ENCODE results near the gene MEIOSIN. TPM values are rescaled to one million over a fixed set of nuclear protein-coding genes. Genes with fewer than 3 reads are reported as not detected.

Gene MEIOSIN
- polyA plus RNA-seq, 1 donor (not counting 4 experiments of a cell fraction or from before 2014, with no cell fraction given): not detected

DNA sequence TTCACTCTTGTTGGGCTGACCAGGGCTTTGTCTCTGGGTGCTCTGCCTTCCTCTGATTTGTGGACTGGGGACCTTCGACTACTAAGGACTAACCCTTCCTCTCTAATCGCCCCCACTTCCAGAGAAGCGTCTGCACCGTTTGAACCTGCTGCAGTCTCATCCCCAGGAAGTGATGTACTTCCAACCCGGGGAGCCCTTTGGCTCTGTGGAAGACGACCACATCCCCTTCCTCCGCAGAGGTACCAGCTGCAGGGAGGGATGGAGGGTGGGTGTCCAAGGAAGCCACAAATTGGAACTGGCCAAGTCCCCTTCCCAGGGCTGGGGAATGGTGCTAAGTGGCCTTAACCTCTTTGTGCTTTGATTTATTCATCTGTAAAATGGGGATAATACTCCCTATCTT, 31.6 kb upstream of the MEIOSIN start:
- no peak overlapping the region for H2AFZ ChIP-seq (ENCODE audit: control insufficient read depth, low read length)
- no peaks in the 10 kb centered on the region for H4K20me1 ChIP-seq (ENCODE audit: control insufficient read depth, extremely low read depth, insufficient read depth, low read length)
- H3K4me2 ChIP-seq (ENCODE audit: control insufficient read depth, extremely low read depth, insufficient read depth, low read depth, low read length): no peak overlapping the region
- dilution Hi-C loops (cut with MboI; ENCODE audit: extremely low pct_ligation_motif_present, low sequenced_read_pairs): no loop called here
- FAIRE-seq (no peak), DNase-seq (ENCODE audit: low read depth, low spot score) (no peak)
- H3K36me3 ChIP-seq (ENCODE audit: control insufficient read depth in 2 of 2, extremely low read depth in 1 of 2, insufficient read depth in 2 of 2, low read length in 2 of 2): peaks cover 15 to 18% of the 10 kb centered on the region in 2 experiments
- H3K4me1 ChIP-seq (ENCODE audit: control insufficient read depth, extremely low read depth, insufficient read depth, low read length): peaks cover 7% of the 10 kb centered on the region
- no peak overlapping the region for H3K9ac ChIP-seq (ENCODE audit: control insufficient read depth, extremely low read depth, insufficient read depth, low read length)
- H3K27ac ChIP-seq (ENCODE audit: control insufficient read depth, insufficient read depth, low read length): no peak overlapping the region
- no peaks in the 10 kb centered on the region for H3K27me3 ChIP-seq (ENCODE audit: control insufficient read depth, extremely low read depth, insufficient read depth, low read length)
- TF ChIP-seq CTCF (optimal IDR thresholded peaks at IDR 0.05 in 1 of 3, IDR thresholded peaks at IDR 0.05 in 1 of 3, conservative IDR thresholded peaks at IDR 0.05 in 1 of 3; ENCODE audit: extremely low read depth in 1 of 3, insufficient read depth in 2 of 3, low read length in 3 of 3) (no peak), EZH2 (IDR thresholded peaks at IDR 0.05; ENCODE audit: low read length) (no peak)
- H3K9me3 ChIP-seq (ENCODE audit: control insufficient read depth, low read depth, low read length): no peaks in the 10 kb centered on the region
- no peaks in the 10 kb centered on the region for H3K79me2 ChIP-seq (ENCODE audit: control insufficient read depth, insufficient read depth, low read length)
- no peak overlapping the region for H3K4me3 ChIP-seq (ENCODE audit: control insufficient read depth in 2 of 3, extremely low read depth in 1 of 3, insufficient read depth in 2 of 3, low read depth in 1 of 3, low read length in 3 of 3)
- H3K9me1 ChIP-seq (ENCODE audit: control insufficient read depth, extremely low read depth, insufficient read depth, low read length): no peaks in the 10 kb centered on the region

DNA sequence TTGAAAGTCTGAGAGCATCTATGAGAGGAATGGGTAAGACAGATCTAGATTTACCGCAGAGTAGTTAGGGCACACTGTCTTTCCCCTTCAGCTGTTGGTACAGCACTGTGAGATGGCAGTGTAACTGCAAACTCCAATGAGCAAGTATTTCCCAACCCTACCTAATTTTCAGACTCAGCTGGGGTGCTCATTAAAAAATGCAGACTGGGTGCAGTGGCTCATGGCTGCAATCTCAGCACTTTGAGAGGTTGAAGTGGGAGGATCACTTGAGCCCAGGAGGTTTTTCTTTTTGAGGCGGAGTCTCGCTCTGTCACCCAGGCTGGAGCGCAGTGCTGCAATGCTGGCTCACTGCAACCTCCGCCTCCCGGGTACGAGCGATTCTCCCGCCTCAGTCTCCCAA, 28.1 kb upstream of the MEIOSIN start:
- DNase-seq (ENCODE audit: low read depth, low spot score) (no peak), FAIRE-seq (no peak)
- H3K36me3 ChIP-seq (ENCODE audit: control insufficient read depth in 2 of 2, extremely low read depth in 1 of 2, insufficient read depth in 2 of 2, low read length in 2 of 2): peaks cover 13 to 14% of the 10 kb centered on the region in 2 experiments
- no peak overlapping the region for H3K9ac ChIP-seq (ENCODE audit: control insufficient read depth, extremely low read depth, insufficient read depth, low read length)
- H4K20me1 ChIP-seq (ENCODE audit: control insufficient read depth, extremely low read depth, insufficient read depth, low read length): no peaks in the 10 kb centered on the region
- H3K4me3 ChIP-seq (ENCODE audit: control insufficient read depth in 2 of 3, extremely low read depth in 1 of 3, insufficient read depth in 2 of 3, low read depth in 1 of 3, low read length in 3 of 3): no peak overlapping the region
- no peaks in the 10 kb centered on the region for H3K9me1 ChIP-seq (ENCODE audit: control insufficient read depth, extremely low read depth, insufficient read depth, low read length)
- dilution Hi-C loops (cut with MboI; ENCODE audit: extremely low pct_ligation_motif_present, low sequenced_read_pairs): no loop called here
- TF ChIP-seq EZH2 (IDR thresholded peaks at IDR 0.05; ENCODE audit: low read length) (no peak), CTCF (optimal IDR thresholded peaks at IDR 0.05 in 1 of 3, IDR thresholded peaks at IDR 0.05 in 1 of 3, conservative IDR thresholded peaks at IDR 0.05 in 1 of 3; ENCODE audit: extremely low read depth in 1 of 3, insufficient read depth in 2 of 3, low read length in 3 of 3) (no peak)
- H3K4me1 ChIP-seq (ENCODE audit: control insufficient read depth, extremely low read depth, insufficient read depth, low read length): no peaks in the 10 kb centered on the region
- no peak overlapping the region for H3K27ac ChIP-seq (ENCODE audit: control insufficient read depth, insufficient read depth, low read length)
- no peaks in the 10 kb centered on the region for H3K79me2 ChIP-seq (ENCODE audit: control insufficient read depth, insufficient read depth, low read length)
- H3K4me2 ChIP-seq (ENCODE audit: control insufficient read depth, extremely low read depth, insufficient read depth, low read depth, low read length): no peak overlapping the region
- no peaks in the 10 kb centered on the region for H3K27me3 ChIP-seq (ENCODE audit: control insufficient read depth, extremely low read depth, insufficient read depth, low read length)
- H2AFZ ChIP-seq (ENCODE audit: control insufficient read depth, low read length): no peak overlapping the region
- no peaks in the 10 kb centered on the region for H3K9me3 ChIP-seq (ENCODE audit: control insufficient read depth, low read depth, low read length)

Measured in keratinocyte (primary cell).